ENCODE measurements around the gene TDRD3.

Gene TDRD3

GRCh38 chr13:60572003-60572798 is 175.2 kb downstream of the TDRD3 start:
- no peak for TF ChIP-seq CTCF (IDR thresholded peaks at IDR 0.05; ENCODE audit: insufficient read depth, missing control alignments)
- no peak for FAIRE-seq
- DNase-seq (ENCODE audit: insufficient read length, low spot score) = no peak

- TF ChIP-seq CTCF (IDR thresholded peaks at IDR 0.05; ENCODE audit: insufficient read depth, missing control alignments) = no peak
- FAIRE-seq (no peak), DNase-seq (ENCODE audit: insufficient read length, low spot score) (no peak)
These were observed 175.8 kb downstream of the TDRD3 start for GRCh38 chr13:60572855-60573254.

- FAIRE-seq = no peak
- DNase-seq (ENCODE audit: insufficient read length, low spot score) = no peak
- no peak for TF ChIP-seq CTCF (IDR thresholded peaks at IDR 0.05; ENCODE audit: insufficient read depth, missing control alignments)
These were observed 177.7 kb downstream of the TDRD3 start for GRCh38 chr13:60574735-60575134.

- FAIRE-seq (no peak), DNase-seq (ENCODE audit: insufficient read length, low spot score) (no peak)
- TF ChIP-seq CTCF (IDR thresholded peaks at IDR 0.05; ENCODE audit: insufficient read depth, missing control alignments) = no peak
These were observed 178.1 kb downstream of the TDRD3 start for GRCh38 chr13:60575142-60575541.

GRCh38 chr13:60577761-60578160 is 180.7 kb downstream of the TDRD3 start:
- TF ChIP-seq CTCF (IDR thresholded peaks at IDR 0.05; ENCODE audit: insufficient read depth, missing control alignments) = no peak
- no peak for FAIRE-seq

DNA sequence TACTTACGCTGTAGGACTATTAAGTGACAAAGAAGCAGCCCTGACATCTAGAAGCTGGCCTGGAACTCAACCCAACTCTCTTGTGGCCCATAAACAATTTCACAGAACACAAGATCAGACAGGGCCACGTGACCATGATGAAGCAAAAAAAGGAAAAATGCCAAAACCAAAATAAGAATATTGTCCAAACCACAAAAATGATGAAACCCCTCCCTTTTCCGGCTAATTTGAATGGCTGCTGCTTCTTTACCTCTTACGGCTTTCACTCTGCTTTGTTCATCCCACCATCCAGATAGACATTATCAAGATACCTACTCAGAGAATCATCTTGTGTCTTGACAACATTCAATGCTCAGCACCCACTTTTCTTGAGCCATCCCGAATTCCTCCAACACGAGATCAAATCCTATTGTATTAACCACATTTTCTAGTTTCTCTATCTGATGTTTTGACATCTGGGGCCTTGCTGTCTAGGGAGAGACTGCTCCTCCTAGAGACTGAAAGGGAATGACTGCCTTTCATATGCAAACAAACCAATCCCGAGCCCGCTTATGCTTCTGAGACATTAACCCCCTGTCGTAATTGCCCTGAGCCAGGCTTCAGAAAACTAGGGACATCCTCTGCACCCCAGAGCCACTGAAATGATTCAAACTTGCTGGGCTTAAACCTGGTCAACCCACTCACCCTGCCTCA is 186.3 kb downstream of the TDRD3 start:
- TF ChIP-seq CTCF (IDR thresholded peaks at IDR 0.05; ENCODE audit: insufficient read depth, missing control alignments) = no peak
- FAIRE-seq = no peak
- no peak for DNase-seq (ENCODE audit: insufficient read length, low spot score)

More at GRCh38 chr13:60577761-60578160, 180.7 kb downstream of the TDRD3 start:
- DNase-seq (ENCODE audit: insufficient read length, low spot score) = no peak
